ENCODE results near the gene SEMA3G. TPM values are rescaled to one million over a fixed set of nuclear protein-coding genes. Genes with fewer than 3 reads are reported as not detected.

SEMA3G gene
- total and polyA plus RNA-seq, 8 donors, result 5.7 to 36.5 (median 6.9) TPM

- Histone ChIP-seq H3K4me3 (no peak overlapping the region), H3K36me3 (no peaks in the 10 kb centered on the region), H3K4me1 (peaks cover 0 to 26% of the 10 kb centered on the region in 2 donors), H3K27me3 (no peaks in the 10 kb centered on the region), H3K27ac (no peak overlapping the region), H3K9me3 (no peaks in the 10 kb centered on the region)
- no peak for TF ChIP-seq CTCF (IDR thresholded peaks at IDR 0.05)
- ATAC-seq (no peak), DNase-seq (no peak)
- intact Hi-C loops (cut with DNase I), result loop anchor here in 1 of 2 donors (10.0 kb wide), 1 partner anchor 211 kb away; the partner anchor contains the start of gene TWF2
These were observed 1.1 kb upstream of the SEMA3G start for GRCh38 chr3:52446042-52446441.

- Histone ChIP-seq H3K27ac (no peak overlapping the region), H3K9me3 (no peaks in the 10 kb centered on the region), H3K4me3 (peak overlapping the region; percentile 5 to 36), H3K36me3 (no peaks in the 10 kb centered on the region), H3K4me1 (peaks cover 0 to 20% of the 10 kb centered on the region in 2 donors), H3K27me3 (no peaks in the 10 kb centered on the region)
- ATAC-seq (no peak), DNase-seq (peak in 1 of 4 donors; percentile 69)
- no peak for TF ChIP-seq CTCF (IDR thresholded peaks at IDR 0.05)
- intact Hi-C loops (cut with DNase I), result loop anchor here in 1 of 2 donors (10.0 kb wide), 1 partner anchor 209 kb away; the partner anchor contains the start of gene TWF2
These were observed 864 bp downstream of the SEMA3G start for GRCh38 chr3:52443791-52444687.

- Histone ChIP-seq H3K36me3 (no peaks in the 10 kb centered on the region), H3K27ac (no peak overlapping the region), H3K27me3 (no peaks in the 10 kb centered on the region), H3K4me1 (peaks cover 0 to 20% of the 10 kb centered on the region in 2 donors), H3K4me3 (peak overlapping the region in 1 of 2 donors; percentile 36), H3K9me3 (no peaks in the 10 kb centered on the region)
- intact Hi-C loops (cut with DNase I), result loop anchor here in 1 of 2 donors (10.0 kb wide), 1 partner anchor 208 kb away; the partner anchor contains the start of gene TWF2
- ATAC-seq (no peak), DNase-seq (no peak)
- TF ChIP-seq CTCF (IDR thresholded peaks at IDR 0.05), result no peak
These were observed 1.7 kb downstream of the SEMA3G start for GRCh38 chr3:52443268-52443610.

GRCh38 chr3:52442409-52443267 is 2.3 kb downstream of the SEMA3G start:
- no peaks in the 10 kb centered on the region for H3K9me3 ChIP-seq
- peak overlapping the region in 1 of 2 donors; percentile 13 for H3K27ac ChIP-seq
- no peak for TF ChIP-seq CTCF (IDR thresholded peaks at IDR 0.05)
- intact Hi-C loops (cut with DNase I), result loop anchor here in 1 of 2 donors (10.0 kb wide), 1 partner anchor 208 kb away; the partner anchor contains the start of gene TWF2
- H3K27me3 ChIP-seq, result no peaks in the 10 kb centered on the region
- ATAC-seq (no peak), DNase-seq (no peak)
- H3K36me3 ChIP-seq, result no peaks in the 10 kb centered on the region
- H3K4me3 ChIP-seq, result peak overlapping the region in 1 of 2 donors; percentile 36
- H3K4me1 ChIP-seq, result peaks cover 0 to 26% of the 10 kb centered on the region in 2 donors

Data from left lung (tissue), 10 donors.